Urothelium cell line (cell line): ENCODE results near the gene OGFOD3.
A peak's percentile ranks its signal among the peaks of the same experiment; 100 is the strongest.

Source experiments
- DNase-seq: peaks from one replicate; pipeline ENCODE4 v3.0.0; 2011; ENCODE audit warnings: low spot score, mixed read lengths
- FAIRE-seq: peaks from 2 replicates; lab custom pipeline; 2011; peaks lifted over from hg19 to GRCh38; lab: Jason Lieb, UNC

The OGFOD3 gene

DNA sequence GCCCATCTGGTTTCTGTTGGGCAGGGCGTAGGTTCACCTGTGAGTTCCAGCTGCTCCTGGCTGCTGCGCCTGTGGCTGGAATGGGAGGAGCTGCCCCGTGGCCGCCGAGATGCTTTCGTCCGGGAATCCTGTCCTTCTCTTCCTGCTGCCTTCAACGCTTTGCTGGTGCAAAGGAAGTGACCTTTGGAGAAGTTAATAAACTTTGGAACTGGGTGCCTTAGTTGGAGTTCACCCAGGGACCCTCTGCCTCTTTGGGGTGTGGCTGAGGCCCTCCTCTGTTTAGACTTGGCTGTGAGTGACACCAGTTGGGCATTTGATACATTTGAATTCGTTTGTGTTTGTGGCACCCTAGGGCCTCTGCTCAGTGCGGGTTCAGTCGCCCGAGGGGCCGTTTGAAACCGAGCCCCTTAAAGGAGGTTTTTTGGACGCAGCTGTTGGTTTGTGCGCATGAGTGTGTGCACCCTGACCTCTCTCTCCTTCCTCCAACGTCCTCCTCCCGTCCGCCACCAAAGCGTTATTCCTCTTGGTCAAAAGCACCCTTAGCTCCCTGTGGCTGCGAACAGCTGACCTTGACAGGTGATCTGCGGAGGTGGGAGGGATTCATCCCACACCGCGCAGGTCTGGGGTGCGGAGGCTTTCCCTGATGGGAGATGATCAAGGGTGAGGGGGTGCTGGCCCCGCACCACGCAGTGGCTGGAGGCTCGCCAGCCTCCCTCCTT, 75.9 kb downstream of the OGFOD3 start:
- no peak for FAIRE-seq
- no peak for DNase-seq

DNA sequence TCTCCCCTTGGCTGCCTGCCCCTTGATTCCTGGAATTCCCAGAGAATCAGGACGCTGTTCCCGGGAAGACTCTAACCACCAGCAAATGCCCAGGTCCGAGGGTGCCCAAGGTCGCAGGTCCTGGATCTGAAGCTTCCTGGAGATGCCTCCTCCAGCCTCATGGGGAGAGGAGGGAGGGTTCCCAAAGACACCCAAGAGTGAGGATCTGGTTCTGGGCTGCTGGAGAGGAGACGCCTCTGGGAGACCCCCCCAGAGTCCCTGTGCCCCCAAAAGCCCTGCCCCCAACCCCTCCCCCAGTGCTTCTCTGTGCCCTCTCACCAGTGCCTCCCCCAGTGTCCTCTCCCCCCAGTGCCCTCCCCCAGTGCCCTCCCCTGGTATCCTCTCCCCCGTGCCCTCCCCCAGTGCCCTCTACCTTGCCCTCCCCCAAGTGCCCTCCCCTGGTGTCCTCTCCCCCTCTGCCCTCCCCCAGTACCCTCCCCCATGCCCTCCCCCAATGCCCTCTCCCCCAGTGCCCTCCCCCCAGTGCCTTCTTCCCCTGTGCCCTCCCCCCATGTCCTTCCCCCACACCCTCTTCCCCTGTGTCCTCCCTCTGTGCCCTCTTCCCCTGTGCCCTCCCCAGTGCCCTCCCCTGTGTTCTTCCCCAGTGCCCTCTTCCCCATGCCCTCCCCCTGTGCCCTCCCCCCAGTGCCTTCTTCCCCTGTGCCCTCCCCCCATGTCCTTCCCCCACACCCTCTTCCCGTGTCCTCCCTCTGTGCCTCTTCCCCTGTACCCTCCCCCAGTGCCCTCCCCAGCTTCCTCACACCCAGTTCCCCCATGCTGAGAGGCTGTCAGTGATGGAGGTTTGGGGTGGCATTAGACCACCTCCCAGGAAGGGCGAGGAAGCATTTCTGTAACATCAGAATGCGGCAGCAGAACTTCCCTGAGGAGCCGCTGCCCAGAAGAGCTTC, 78.5 kb downstream of the OGFOD3 start:
- DNase-seq, result no peak
- FAIRE-seq, result peak; percentile 66
